Measurements from ENCODE around the gene PRICKLE1. TPM values are rescaled to one million over a fixed set of nuclear protein-coding genes. Genes with fewer than 3 reads are reported as not detected.

The PRICKLE1 gene
- total RNA-seq, 1 donor = 15.6 TPM

DNA sequence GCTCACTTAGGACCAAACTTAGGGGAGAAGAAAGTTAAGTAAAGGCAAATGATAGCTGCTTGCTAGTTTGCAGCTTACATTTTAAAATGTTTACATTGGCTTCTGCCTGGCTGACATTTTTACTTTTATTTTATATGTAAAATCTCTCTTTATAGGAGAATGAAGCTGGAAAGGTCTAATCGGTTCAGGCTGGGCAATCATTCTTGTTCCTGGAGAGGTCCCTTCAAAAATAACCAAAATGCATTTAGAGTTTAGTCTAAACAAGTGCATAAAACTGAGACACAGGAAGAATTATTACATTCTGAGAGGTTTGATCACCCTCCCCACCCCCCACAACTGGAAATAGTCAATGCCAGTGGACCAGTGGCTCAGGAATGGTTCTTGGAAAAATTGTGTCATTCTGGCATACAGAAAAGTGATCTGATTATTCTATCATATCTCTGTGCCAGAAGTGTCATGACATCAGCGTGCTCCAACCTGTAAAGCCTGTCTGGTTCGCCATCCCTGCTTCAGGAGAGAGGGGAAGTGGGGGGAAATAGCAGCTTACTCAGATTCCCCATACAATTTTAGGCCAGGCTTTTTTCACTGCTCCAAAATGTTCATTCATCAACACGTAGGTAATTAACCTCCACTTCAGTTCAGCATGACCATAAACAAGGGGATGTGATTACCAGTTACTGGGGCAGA is 4.2 kb downstream of the PRICKLE1 start:
- H3K4me3 ChIP-seq (ENCODE audit: low read depth, low read length) = peak overlapping the region; percentile 15
- TF ChIP-seq, protein P1, sequence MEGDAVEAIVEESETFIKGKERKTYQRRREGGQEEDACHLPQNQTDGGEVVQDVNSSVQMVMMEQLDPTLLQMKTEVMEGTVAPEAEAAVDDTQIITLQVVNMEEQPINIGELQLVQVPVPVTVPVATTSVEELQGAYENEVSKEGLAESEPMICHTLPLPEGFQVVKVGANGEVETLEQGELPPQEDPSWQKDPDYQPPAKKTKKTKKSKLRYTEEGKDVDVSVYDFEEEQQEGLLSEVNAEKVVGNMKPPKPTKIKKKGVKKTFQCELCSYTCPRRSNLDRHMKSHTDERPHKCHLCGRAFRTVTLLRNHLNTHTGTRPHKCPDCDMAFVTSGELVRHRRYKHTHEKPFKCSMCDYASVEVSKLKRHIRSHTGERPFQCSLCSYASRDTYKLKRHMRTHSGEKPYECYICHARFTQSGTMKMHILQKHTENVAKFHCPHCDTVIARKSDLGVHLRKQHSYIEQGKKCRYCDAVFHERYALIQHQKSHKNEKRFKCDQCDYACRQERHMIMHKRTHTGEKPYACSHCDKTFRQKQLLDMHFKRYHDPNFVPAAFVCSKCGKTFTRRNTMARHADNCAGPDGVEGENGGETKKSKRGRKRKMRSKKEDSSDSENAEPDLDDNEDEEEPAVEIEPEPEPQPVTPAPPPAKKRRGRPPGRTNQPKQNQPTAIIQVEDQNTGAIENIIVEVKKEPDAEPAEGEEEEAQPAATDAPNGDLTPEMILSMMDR (IDR thresholded peaks at IDR 0.05; ENCODE audit: insufficient read depth, low read length) = no peak
- no peak for DNase-seq (ENCODE audit: low read depth)

DNA sequence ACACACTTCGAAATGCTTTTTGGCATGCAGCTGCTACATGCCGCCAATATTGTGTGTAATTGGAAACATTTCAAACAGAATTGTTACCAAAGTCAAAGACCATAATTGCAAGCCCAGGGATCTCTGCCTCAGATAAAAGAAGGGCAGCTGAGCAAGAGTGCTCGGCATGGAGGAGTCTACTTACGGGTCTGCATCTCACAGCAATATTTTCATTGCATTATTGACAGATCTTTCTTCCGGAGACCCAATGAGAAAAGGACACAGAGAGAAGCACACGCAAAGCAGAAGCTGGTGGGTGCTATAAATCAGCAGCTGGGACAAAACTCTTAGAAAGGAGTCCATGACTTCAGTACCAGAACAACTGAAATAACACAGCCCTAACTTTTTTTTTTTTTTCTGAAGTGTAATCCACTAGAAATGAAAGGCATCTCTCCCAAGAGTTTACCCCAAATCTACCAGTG is 4.9 kb downstream of the PRICKLE1 start:
- peak overlapping the region; percentile 15 for H3K4me3 ChIP-seq (ENCODE audit: low read depth, low read length)

DNA sequence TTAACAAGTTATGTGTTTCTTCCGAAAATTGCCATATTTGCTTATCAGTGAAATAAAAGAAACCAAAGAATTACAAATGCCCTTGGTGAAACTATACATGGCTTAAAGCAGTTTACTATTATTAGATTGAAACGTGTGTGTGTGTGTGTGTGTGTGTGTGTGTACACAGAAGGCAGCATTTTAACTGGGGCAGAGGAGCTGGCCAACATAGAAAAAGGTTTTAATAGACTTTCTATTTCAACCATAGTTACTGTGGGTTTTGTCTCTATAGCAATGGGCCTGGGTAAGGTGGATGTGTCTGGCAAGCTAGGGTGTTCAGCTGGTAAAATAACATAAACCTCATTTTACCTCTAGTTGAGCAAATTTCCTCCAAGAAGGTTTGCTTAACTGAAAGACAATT is 6.5 kb downstream of the PRICKLE1 start:
- TF ChIP-seq, protein P1 (IDR thresholded peaks at IDR 0.05; ENCODE audit: insufficient read depth, low read length) = no peak
- no peak overlapping the region for H3K4me3 ChIP-seq (ENCODE audit: low read depth, low read length)
- peak; percentile 22 for DNase-seq (ENCODE audit: low read depth)

More for the DNA sequence above, 4.9 kb downstream of the PRICKLE1 start:
- DNase-seq (ENCODE audit: low read depth) = peak; percentile 64
- TF ChIP-seq, protein P1 (IDR thresholded peaks at IDR 0.05; ENCODE audit: insufficient read depth, low read length) = no peak

DNA sequence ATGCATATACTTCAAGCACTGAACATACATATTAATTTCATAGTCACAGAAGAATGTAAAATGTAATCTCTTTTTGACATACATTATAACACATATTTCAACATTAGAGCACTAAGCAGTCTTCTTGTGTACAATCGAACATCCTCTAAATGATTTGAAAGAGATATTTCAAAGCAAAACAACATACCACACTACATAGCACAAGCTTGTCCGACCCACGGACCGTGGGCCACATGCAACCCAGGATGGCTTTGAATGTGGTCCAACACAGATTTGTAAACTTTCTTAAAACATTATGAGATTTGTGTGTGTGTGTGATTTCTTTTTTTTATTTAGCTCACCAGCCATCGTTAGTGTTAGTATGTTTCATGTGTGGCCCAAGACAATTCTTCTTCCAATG is 7.0 kb downstream of the PRICKLE1 start:
- TF ChIP-seq, protein P1 (IDR thresholded peaks at IDR 0.05; ENCODE audit: insufficient read depth, low read length) = no peak
- no peak overlapping the region for H3K4me3 ChIP-seq (ENCODE audit: low read depth, low read length)

DNA sequence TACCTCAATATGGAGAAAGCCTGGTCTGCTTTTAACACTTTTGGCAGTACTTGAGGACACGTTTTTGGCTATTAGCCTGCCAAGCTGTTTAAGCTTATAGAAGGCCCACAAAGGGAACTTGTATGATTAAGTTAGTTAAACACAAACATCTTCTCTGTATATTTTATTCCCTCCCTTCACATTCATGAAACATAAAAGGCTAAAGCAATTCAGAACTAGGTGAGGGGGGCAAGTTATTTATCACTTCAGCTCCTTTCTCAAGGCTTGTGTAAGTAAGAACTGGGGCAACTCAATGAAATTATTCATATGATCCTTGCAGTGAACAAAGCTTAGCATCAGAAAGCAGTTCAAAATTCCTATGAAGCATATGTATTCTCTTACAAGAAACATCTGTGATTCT is 7.5 kb downstream of the PRICKLE1 start:
- H3K4me3 ChIP-seq (ENCODE audit: low read depth, low read length) = no peak overlapping the region
- DNase-seq (ENCODE audit: low read depth) = peak; percentile 48
- TF ChIP-seq, protein P1 (IDR thresholded peaks at IDR 0.05; ENCODE audit: insufficient read depth, low read length) = no peak

More for the DNA sequence above, 7.0 kb downstream of the PRICKLE1 start:
- DNase-seq (ENCODE audit: low read depth) = no peak

DNA sequence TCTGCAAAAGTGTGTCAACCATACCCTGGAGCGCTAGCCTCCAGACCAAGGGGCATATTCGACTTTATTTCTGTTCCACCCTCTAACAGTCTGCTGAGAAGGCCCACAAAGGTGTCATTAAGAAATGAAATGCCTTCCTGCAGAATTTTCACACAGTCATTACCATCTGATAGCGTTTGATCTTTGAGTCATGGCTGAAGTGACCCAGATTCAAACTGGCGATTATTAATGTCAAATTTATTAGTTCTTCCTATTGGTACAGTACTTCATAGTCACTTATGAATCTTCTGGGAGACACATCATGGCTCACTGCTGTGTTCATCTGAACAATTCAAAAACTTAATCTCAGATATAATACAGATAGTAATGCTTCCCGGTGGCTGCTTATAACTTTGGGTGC is 13.2 kb downstream of the PRICKLE1 start:
- TF ChIP-seq, protein P1 (IDR thresholded peaks at IDR 0.05; ENCODE audit: insufficient read depth, low read length) = no peak
- DNase-seq (ENCODE audit: low read depth) = no peak
- no peak overlapping the region for H3K4me3 ChIP-seq (ENCODE audit: low read depth, low read length)
